A673 (cell line): ENCODE measurements around the gene CPEB4. TPM values are rescaled to one million over a fixed set of nuclear protein-coding genes. Genes with fewer than 3 reads are reported as not detected.

Experiments
- BruUV-seq: library from RNA; stranded (reverse); fragments of 400-500 nt; replicated peaks from 2 replicates; lab custom pipeline; 2021; lab: Mats Ljungman, UMichigan
- CTCF ChIA-PET: fragments of 300-600 bp; sonication (Branson Sonifier 250); formaldehyde crosslinking; loops from one replicate; lab custom pipeline; 2022; ENCODE audit warnings: antibody characterized with exemption; lab: Charles Lee
- POLR2A ChIA-PET: fragments of 300-600 bp; sonication (Branson Sonifier 250); formaldehyde crosslinking; loops from one replicate; lab custom pipeline; 2022; ENCODE audit warnings: antibody characterized with exemption; ENCODE audit not compliant: low non-redundant PET; lab: Charles Lee
- DNase-seq: peaks from one replicate; pipeline ENCODE4 v3.0.0-alpha.2; 2015; ENCODE audit warnings: low spot score
- H3K27ac ChIP-seq: fragments of 200-600 bp; sonication (generic); 2 replicates; pipeline ENCODE4 v1.5.1; 2016; ENCODE audit warnings: mixed run types, low read depth, mild to moderate bottlenecking, mixed read lengths, antibody characterized with exemption, low read length; ENCODE audit not compliant: poor library complexity, severe bottlenecking
- H3K27me3 ChIP-seq: fragments of 200-600 bp; sonication (generic); replicated peaks from 2 replicates; pipeline ENCODE4 v1.6.1; 2017; ENCODE audit warnings: mixed run types, low read depth, mild to moderate bottlenecking, mixed read lengths, antibody characterized with exemption, low read length; ENCODE audit not compliant: insufficient read depth, poor library complexity
- H3K36me3 ChIP-seq: fragments of 200-600 bp; sonication (generic); 2 replicates; pipeline ENCODE4 v1.6.1; 2016; ENCODE audit warnings: mixed run types, mild to moderate bottlenecking, mixed read lengths, antibody characterized with exemption, low read length; ENCODE audit not compliant: insufficient read depth, poor library complexity, severe bottlenecking
- H3K4me1 ChIP-seq: fragments of 200-600 bp; sonication (generic); 2 replicates; pipeline ENCODE4 v1.6.1; 2017; ENCODE audit warnings: mixed run types, mild to moderate bottlenecking, mixed read lengths, antibody characterized with exemption, low read length; ENCODE audit not compliant: insufficient read depth, poor library complexity, severe bottlenecking
- H3K4me3 ChIP-seq: fragments of 200-600 bp; sonication (generic); 2 replicates; pipeline ENCODE4 v1.5.1; 2016; ENCODE audit warnings: low read depth, mixed run types, mild to moderate bottlenecking, mixed read lengths, low read length; ENCODE audit not compliant: poor library complexity, severe bottlenecking
- H3K9me3 ChIP-seq: fragments of 200-600 bp; sonication (generic); 2 replicates; pipeline ENCODE4 v1.6.1; 2016; ENCODE audit warnings: mixed run types, low read depth, mild to moderate bottlenecking, mixed read lengths, antibody characterized with exemption, low read length; ENCODE audit not compliant: poor library complexity, severe bottlenecking
- EZH2 ChIP-seq: fragments of 200-600 bp; sonication (generic); IDR thresholded peaks from 2 replicates; pipeline ENCODE4 v1.6.1; 2017; ENCODE audit warnings: borderline replicate concordance, low read depth, mild to moderate bottlenecking, mixed read lengths, antibody characterized with exemption, low read length; ENCODE audit not compliant: poor library complexity, severe bottlenecking
- intact Hi-C: fragments of 100-400 bp; cut with micrococcal nuclease; formaldehyde crosslinking; loops from one replicate; pipeline ENCODE4 v1.10.0; 2022; ENCODE audit not compliant: unreplicated experiment
- total RNA-seq: library from RNA; stranded (reverse); gene quantifications from 2 replicates; pipeline ENCODE4 v1.2.3, GENCODE V29; 2021
- TF ChIP-seq, protein P1 (sequence below): fragments of 300-800, 200-600 bp; sonication (generic); conservative IDR thresholded peaks from 2 replicates; pipeline ENCODE4 v1.5.1; 2017; ENCODE audit warnings: low read depth, mild to moderate bottlenecking, antibody characterized with exemption, low read length, moderate library complexity, mixed read lengths

CPEB4 gene
- total RNA-seq, 1 experiment from 2014 or later: 1.6 TPM

DNA sequence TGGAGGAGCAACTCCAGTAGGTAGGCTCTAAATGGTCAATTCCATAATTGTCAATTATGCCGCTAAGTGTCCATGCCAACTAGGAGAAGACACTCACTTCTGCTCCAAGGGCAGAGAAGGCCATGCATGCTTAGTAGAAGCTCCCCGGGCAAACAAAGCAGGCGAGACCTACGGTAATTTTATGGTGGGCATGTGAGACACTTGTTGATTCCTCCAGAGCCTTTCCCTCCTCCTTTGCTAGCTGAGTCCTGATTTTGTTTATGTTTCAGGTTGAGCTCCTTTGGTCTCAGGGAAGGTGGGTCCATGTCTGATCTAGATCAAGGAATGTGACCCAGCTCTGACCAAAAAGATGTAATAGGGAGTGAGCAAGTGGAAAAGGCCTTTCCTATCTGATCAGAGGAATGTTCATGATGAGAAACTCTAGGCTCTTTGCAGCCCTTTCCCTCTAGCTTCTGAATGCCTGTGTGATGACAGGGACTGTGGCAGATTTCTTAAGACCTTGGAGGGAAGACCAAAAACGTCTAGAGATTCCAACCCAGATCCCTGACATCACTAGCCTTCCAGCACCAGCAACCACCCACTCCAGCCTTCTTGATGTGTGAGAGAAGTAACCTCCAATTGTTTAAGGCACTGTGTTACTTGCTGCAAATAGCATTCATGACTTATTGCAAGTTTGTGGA, 7.7 kb upstream of the CPEB4 start:
- Histone ChIP-seq H3K36me3 (no peaks in the 10 kb centered on the region), H3K27ac (no peak overlapping the region), H3K9me3 (no peaks in the 10 kb centered on the region), H3K4me1 (no peaks in the 10 kb centered on the region), H3K4me3 (no peak overlapping the region), H3K27me3 (no peaks in the 10 kb centered on the region)
- TF ChIP-seq EZH2: no peak
- TF ChIP-seq, protein P1, sequence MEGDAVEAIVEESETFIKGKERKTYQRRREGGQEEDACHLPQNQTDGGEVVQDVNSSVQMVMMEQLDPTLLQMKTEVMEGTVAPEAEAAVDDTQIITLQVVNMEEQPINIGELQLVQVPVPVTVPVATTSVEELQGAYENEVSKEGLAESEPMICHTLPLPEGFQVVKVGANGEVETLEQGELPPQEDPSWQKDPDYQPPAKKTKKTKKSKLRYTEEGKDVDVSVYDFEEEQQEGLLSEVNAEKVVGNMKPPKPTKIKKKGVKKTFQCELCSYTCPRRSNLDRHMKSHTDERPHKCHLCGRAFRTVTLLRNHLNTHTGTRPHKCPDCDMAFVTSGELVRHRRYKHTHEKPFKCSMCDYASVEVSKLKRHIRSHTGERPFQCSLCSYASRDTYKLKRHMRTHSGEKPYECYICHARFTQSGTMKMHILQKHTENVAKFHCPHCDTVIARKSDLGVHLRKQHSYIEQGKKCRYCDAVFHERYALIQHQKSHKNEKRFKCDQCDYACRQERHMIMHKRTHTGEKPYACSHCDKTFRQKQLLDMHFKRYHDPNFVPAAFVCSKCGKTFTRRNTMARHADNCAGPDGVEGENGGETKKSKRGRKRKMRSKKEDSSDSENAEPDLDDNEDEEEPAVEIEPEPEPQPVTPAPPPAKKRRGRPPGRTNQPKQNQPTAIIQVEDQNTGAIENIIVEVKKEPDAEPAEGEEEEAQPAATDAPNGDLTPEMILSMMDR: no peak
- DNase-seq: no peak
- BruUV-seq: no TSS peak
- intact Hi-C loops: no loop called here
- POLR2A ChIA-PET: no interaction called here
- CTCF ChIA-PET: no interaction called here

DNA sequence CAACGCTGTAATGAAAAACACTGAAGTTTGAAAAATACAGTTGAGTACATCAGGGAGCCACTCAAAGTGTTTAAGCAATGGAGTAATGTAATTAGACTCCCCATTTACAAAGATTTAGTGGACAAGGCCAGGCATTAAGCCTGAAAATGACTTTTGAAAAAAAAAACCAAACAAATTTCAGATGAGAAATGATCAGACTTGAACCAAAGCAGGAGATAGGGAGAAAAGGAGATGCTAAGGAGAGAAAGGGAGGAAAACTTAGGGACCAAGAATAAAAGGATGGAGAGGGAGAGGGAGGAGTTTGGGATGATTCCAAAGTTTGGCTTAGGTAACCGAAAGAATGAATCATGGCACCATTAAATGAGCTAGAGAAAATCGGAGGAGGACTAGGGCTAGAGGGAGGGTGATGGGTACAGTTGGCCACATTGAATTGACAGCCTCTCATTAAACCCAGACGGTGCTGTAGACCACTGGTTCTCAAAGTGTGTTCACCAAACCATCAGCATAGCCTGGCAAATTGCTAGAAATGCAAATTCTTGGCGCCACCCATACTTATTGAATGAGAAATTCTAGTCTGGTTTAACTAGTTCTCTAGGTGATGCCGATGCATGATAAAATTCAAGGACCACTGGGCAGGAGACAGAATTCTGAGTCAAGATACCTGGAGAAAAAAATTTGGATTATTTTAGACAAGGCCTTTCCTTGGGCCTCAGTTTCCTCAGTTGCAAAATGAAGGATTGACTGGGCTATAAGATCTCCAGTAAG, 6.2 kb upstream of the CPEB4 start:
- TF ChIP-seq, protein P1: no peak
- no peak for TF ChIP-seq EZH2
- H3K4me1 ChIP-seq: no peaks in the 10 kb centered on the region
- CTCF ChIA-PET: no interaction called here
- intact Hi-C loops: no loop called here
- POLR2A ChIA-PET: no interaction called here
- H3K9me3 ChIP-seq: no peaks in the 10 kb centered on the region
- H3K27ac ChIP-seq: no peak overlapping the region
- BruUV-seq: no TSS peak
- no peak overlapping the region for H3K4me3 ChIP-seq
- no peak for DNase-seq
- H3K36me3 ChIP-seq: no peaks in the 10 kb centered on the region
- H3K27me3 ChIP-seq: no peaks in the 10 kb centered on the region

DNA sequence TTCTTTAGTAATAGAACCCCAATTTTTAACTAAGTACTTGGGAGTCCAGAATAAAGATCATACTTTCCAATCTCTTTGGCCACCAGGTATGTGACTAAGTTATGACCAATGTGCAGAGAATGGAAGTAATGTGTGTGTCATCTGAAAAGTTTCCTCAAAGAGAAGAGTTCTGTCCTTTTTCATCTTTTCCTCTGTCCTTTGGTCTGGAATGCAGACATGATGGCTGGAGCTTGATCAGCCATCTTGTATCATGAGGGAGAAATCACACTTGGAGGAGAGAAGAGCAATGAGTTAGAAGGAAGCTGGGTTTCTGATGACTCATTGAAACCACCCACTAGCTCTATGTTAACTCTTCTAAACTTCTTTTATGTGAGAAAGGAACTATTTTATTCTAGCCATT, 5.5 kb upstream of the CPEB4 start:
- no peak overlapping the region for H3K4me3 ChIP-seq
- DNase-seq: no peak
- H3K27me3 ChIP-seq: no peaks in the 10 kb centered on the region
- TF ChIP-seq EZH2: no peak
- TF ChIP-seq, protein P1: no peak
- ChIA-PET POLR2A (no interaction called here), CTCF (no interaction called here)
- H3K27ac ChIP-seq: no peak overlapping the region
- H3K4me1 ChIP-seq: no peaks in the 10 kb centered on the region
- intact Hi-C loops: no loop called here
- H3K9me3 ChIP-seq: no peaks in the 10 kb centered on the region
- no peaks in the 10 kb centered on the region for H3K36me3 ChIP-seq
- no TSS peak for BruUV-seq
